IMR-90 (cell line): Measurements from ENCODE around the gene DARS1. TPM values are rescaled to one million over a fixed set of nuclear protein-coding genes. Genes with fewer than 3 reads are reported as not detected.
A peak's percentile ranks its signal among the peaks of the same experiment; 100 is the strongest.

Experiments
- ATAC-seq: fragments of 200-7000 bp; cut with Tn5 transposase; 2 replicates; pipeline ENCODE4 v1.9.1; 2020; ENCODE audit warnings: low read depth, mild to moderate bottlenecking, moderate library complexity
- BruUV-seq: library from RNA; stranded (reverse); fragments of 400-500 nt; replicated peaks from 2 replicates; lab custom pipeline; 2021; lab: Mats Ljungman, UMichigan
- CTCF ChIA-PET: fragments of 300-600 bp; formaldehyde crosslinking; extraction: SDS; loops from one replicate; lab custom pipeline; 2021; ENCODE audit warnings: antibody characterized with exemption; lab: Yijun Ruan, JAX
- POLR2A ChIA-PET: fragments of 300-600 bp; sonication (Branson Sonifier 250); formaldehyde crosslinking; loops from one replicate; lab custom pipeline; 2022; ENCODE audit warnings: antibody characterized with exemption; ENCODE audit not compliant: unreplicated experiment; lab: Charles Lee
- DNase-seq: peaks from one replicate; pipeline ENCODE4 v3.0.0; 2013
- H2AFZ ChIP-seq: replicated peaks from 2 replicates; pipeline ENCODE3; 2013; ENCODE audit warnings: low read length, mild to moderate bottlenecking; ENCODE audit not compliant: poor library complexity
- H2AK5ac ChIP-seq: 2 replicates; pipeline ENCODE4 v1.6.1; 2013; ENCODE audit warnings: low read depth, low read length, inconsistent platforms
- H2AK9ac ChIP-seq: replicated peaks from 2 replicates; pipeline ENCODE3; 2013; ENCODE audit warnings: mild to moderate bottlenecking, low read depth, low read length, moderate library complexity; ENCODE audit not compliant: poor library complexity
- H2BK120ac ChIP-seq: 2 replicates; pipeline ENCODE4 v1.6.1; 2013; ENCODE audit warnings: low read depth, low read length, inconsistent platforms
- H2BK15ac ChIP-seq: 3 replicates; pipeline ENCODE4 v1.6.1; 2013; ENCODE audit warnings: low read depth, low read length, inconsistent platforms
- H2BK20ac ChIP-seq: 2 replicates; pipeline ENCODE4 v1.6.1; 2013; ENCODE audit warnings: low read depth, mild to moderate bottlenecking, inconsistent platforms, low read length, moderate library complexity
- H2BK5ac ChIP-seq: 2 replicates; pipeline ENCODE4 v1.6.1; 2013; ENCODE audit warnings: mild to moderate bottlenecking, low read depth, low read length, inconsistent platforms; ENCODE audit not compliant: poor library complexity, severe bottlenecking
- H3K14ac ChIP-seq: replicated peaks from 2 replicates; pipeline ENCODE4 v1.6.1; 2013; ENCODE audit warnings: low read depth, low read length, inconsistent platforms
- H3K18ac ChIP-seq: 2 replicates; pipeline ENCODE4 v1.6.1; 2013; ENCODE audit warnings: low read depth, low read length, control low read depth
- H3K23ac ChIP-seq: 2 replicates; pipeline ENCODE4 v1.6.1; 2013; ENCODE audit warnings: low read depth, low read length, inconsistent platforms
- H3K27ac ChIP-seq: 2 replicates; pipeline ENCODE4 v1.5.1; 2013; ENCODE audit warnings: mild to moderate bottlenecking, control low read depth, low read length; ENCODE audit not compliant: insufficient read depth
- H3K27me3 ChIP-seq: 2 replicates; pipeline ENCODE4 v1.6.1; 2013; ENCODE audit warnings: low read length; ENCODE audit not compliant: control insufficient read depth, insufficient read depth
- H3K36me3 ChIP-seq: 2 replicates; pipeline ENCODE4 v1.6.1; 2013; ENCODE audit warnings: low read length, mixed read lengths; ENCODE audit not compliant: control insufficient read depth, insufficient read depth
- H3K4ac ChIP-seq: 2 replicates; pipeline ENCODE4 v1.6.1; 2013; ENCODE audit warnings: low read depth, low read length, inconsistent platforms
- H3K4me1 ChIP-seq: 2 replicates; pipeline ENCODE4 v1.6.1; 2013; ENCODE audit warnings: low read length, mixed read lengths; ENCODE audit not compliant: control insufficient read depth, insufficient read depth
- H3K4me2 ChIP-seq: 2 replicates; pipeline ENCODE4 v1.6.1; 2013; ENCODE audit warnings: low read depth, mild to moderate bottlenecking, control low read depth, low read length, moderate library complexity
- H3K4me3 ChIP-seq: 2 replicates; pipeline ENCODE4 v1.5.1; 2013; ENCODE audit warnings: low read depth, mild to moderate bottlenecking, control low read depth, low read length, moderate library complexity; ENCODE audit not compliant: insufficient read depth
- H3K56ac ChIP-seq: 2 replicates; pipeline ENCODE4 v1.6.1; 2013; ENCODE audit warnings: low read length, inconsistent platforms; ENCODE audit not compliant: insufficient read depth; ENCODE audit errors: extremely low read depth
- H3K79me1 ChIP-seq, 2 experiments: 2 replicates each; pipeline ENCODE4 v1.6.1; 2013; ENCODE audit warnings: low read length in 2 of 2, inconsistent platforms in 1 of 2, low read depth in 1 of 2
- H3K9ac ChIP-seq: 2 replicates; pipeline ENCODE4 v1.6.1; 2013; ENCODE audit warnings: low read depth, low read length, control low read depth
- H3K9me1 ChIP-seq: 2 replicates; pipeline ENCODE4 v1.6.1; 2013; ENCODE audit warnings: low read length, inconsistent platforms; ENCODE audit not compliant: insufficient read depth
- H3K9me3 ChIP-seq: 2 replicates; pipeline ENCODE4 v1.6.1; 2013; ENCODE audit warnings: low read length; ENCODE audit not compliant: control insufficient read depth, insufficient read depth
- H4K20me1 ChIP-seq: 2 replicates; pipeline ENCODE4 v1.6.1; 2013; ENCODE audit warnings: low read length, inconsistent platforms; ENCODE audit not compliant: insufficient read depth
- H4K5ac ChIP-seq: 2 replicates; pipeline ENCODE4 v1.6.1; 2013; ENCODE audit warnings: mild to moderate bottlenecking, low read depth, low read length, control low read depth
- H4K8ac ChIP-seq, 2 experiments: 2 replicates each; pipeline ENCODE4 v1.6.1; 2013; ENCODE audit warnings: low read depth in 2 of 2, low read length in 2 of 2, control low read depth in 1 of 2, inconsistent platforms in 1 of 2
- H4K91ac ChIP-seq: 2 replicates; pipeline ENCODE4 v1.6.1; 2013; ENCODE audit warnings: low read depth, low read length, inconsistent platforms; ENCODE audit not compliant: insufficient read depth
- CEBPB ChIP-seq: IDR thresholded peaks from 2 replicates; pipeline ENCODE4 v1.6.1; 2012; ENCODE audit warnings: low read depth, low read length, improper control_type of control experiment
- MAFK ChIP-seq: IDR thresholded peaks from 2 replicates; pipeline ENCODE4 v1.6.1; 2012; ENCODE audit warnings: low read depth, low read length, improper control_type of control experiment
- MAZ ChIP-seq: IDR thresholded peaks from 2 replicates; pipeline ENCODE4 v1.6.1; 2012; ENCODE audit warnings: low read depth, mild to moderate bottlenecking, low read length, improper control_type of control experiment, moderate library complexity, borderline replicate concordance
- RFX5 ChIP-seq: IDR thresholded peaks from 2 replicates; pipeline ENCODE4 v1.8.0; 2012; ENCODE audit warnings: low read depth, mild to moderate bottlenecking, low read length, moderate library complexity
- WGBS, 2 experiments: methylation state at CpG; one replicate each; pipeline versions ENCODE4 v1.1.5 to v1.1.7; 2013; ENCODE audit warnings: missing lambda C conversion rate in 2 of 2; ENCODE audit not compliant: insufficient read length in 1 of 2; ENCODE audit errors: extremely low coverage in 2 of 2; 5-methylcytosine and 5-hydroxymethylcytosine counted together
- dilution Hi-C: fragments of 300-500 bp; cut with HindIII; formaldehyde crosslinking; loops from one replicate; pipeline ENCODE4 v1.14.3; 2018; ENCODE audit warnings: low sequenced_read_pairs; ENCODE audit not compliant: unreplicated experiment
- in situ Hi-C: fragments of 300-500 bp; cut with MboI; formaldehyde crosslinking; loops from 3 replicates; pipeline ENCODE4 v1.14.3; 2019; ENCODE audit warnings: low sequenced_read_pairs, inconsistent platforms, mixed read lengths
- intact Hi-C: fragments of 100-400 bp; cut with micrococcal nuclease; formaldehyde crosslinking; loops from 2 replicates; pipeline ENCODE4 v1.10.0; 2022
- polyA plus RNA-seq, 3 experiments: library from polyadenylated mRNA; depleted of rRNA; stranded (reverse); fragments of >200 nt; gene quantifications; 2 replicates each; pipeline ENCODE4 v1.2.3, GENCODE V29; 2012; ENCODE audit warnings: low replicate concordance in 1 of 3
- total RNA-seq: library from RNA; depleted of rRNA; stranded (reverse); fragments of >200 nt; gene quantifications from 2 replicates; pipeline ENCODE4 v1.2.3, GENCODE V29; 2012

Gene DARS1
- total and polyA plus RNA-seq, 2 of the 4 experiments (the other 2 are of a cell fraction): 56.5 to 66.5 TPM

GRCh38 chr2:136005462-136006196 is 20.2 kb upstream of the DARS1 start:
- Histone ChIP-seq H3K14ac (no peak overlapping the region), H4K8ac (no peak overlapping the region), H2BK120ac (no peak overlapping the region; the same call in 1 of the 2 replicates), H4K5ac (no peak overlapping the region), H3K9me3 (no peaks in the 10 kb centered on the region), H3K23ac (no peak overlapping the region), H2AFZ (no peak overlapping the region), H3K4me3 (no peak overlapping the region), H3K36me3 (no peaks in the 10 kb centered on the region), H2BK15ac (no peak overlapping the region), H3K56ac (no peak overlapping the region), H4K20me1 (no peaks in the 10 kb centered on the region), H2BK5ac (no peak overlapping the region), H2AK5ac (peak overlapping the region; percentile 47; the same call in 1 of the 2 replicates), H2BK20ac (no peak overlapping the region), H3K4me1 (peaks cover 3% of the 10 kb centered on the region), H3K27ac (no peak overlapping the region), H3K18ac (no peak overlapping the region), H4K91ac (no peak overlapping the region), H3K4me2 (no peak overlapping the region), H3K9me1 (0 out of 2 replicates have a peak, but pooled peaks cover 3% of the 10 kb centered on the region), H2AK9ac (no peak overlapping the region), H3K9ac (no peak overlapping the region), H3K4ac (no peak overlapping the region), H3K27me3 (no peaks in the 10 kb centered on the region), H3K79me1 (no peaks in the 10 kb centered on the region)
- no CpG with 5 or more reads among the region's 3 CpGs for WGBS, 2 experiments
- dilution Hi-C loops: no loop called here
- ChIA-PET CTCF (interaction anchor here (0.6 kb wide), 1 partner anchor 89 kb away, joined by 3 read pairs; no protein-coding TSS in a partner anchor), POLR2A (no interaction called here)
- DNase-seq (peak; percentile 14), ATAC-seq (no peak)
- intact Hi-C loops: no loop called here
- BruUV-seq: no TSS peak
- in situ Hi-C loops: no loop called here
- TF ChIP-seq MAZ (no peak), RFX5 (no peak), MAFK (peak; percentile 100), CEBPB (no peak)
